SK-N-SH (cell line): ENCODE results near the gene PTPRD. TPM values are rescaled to one million over a fixed set of nuclear protein-coding genes. Genes with fewer than 3 reads are reported as not detected.

Experiments used
- CTCF ChIA-PET: fragments of 300-600, 350-600 bp; formaldehyde crosslinking; extraction: SDS; loops from one replicate; lab custom pipeline; 2021; lab: Yijun Ruan, JAX
- POLR2A ChIA-PET: fragments of 350-600 bp; sonication (Branson Sonifier 250); formaldehyde crosslinking; extraction: SDS; loops from one replicate; lab custom pipeline; 2020; ENCODE audit warnings: antibody characterized with exemption, inconsistent platforms; lab: Yijun Ruan, JAX
- DNase-seq: peaks from one replicate; pipeline ENCODE4 v3.0.0; 2012
- H2AFZ ChIP-seq: fragments of 200-600 bp; sonication (generic); 2 replicates; pipeline ENCODE4 v1.8.1; 2016; ENCODE audit warnings: antibody characterized with exemption, mild to moderate bottlenecking, low read depth
- H3F3A ChIP-seq: fragments of 200-600 bp; sonication (generic); replicated peaks from 2 replicates; pipeline ENCODE3; 2016; ENCODE audit warnings: antibody characterized with exemption, mild to moderate bottlenecking; ENCODE audit not compliant: insufficient read depth
- H3K27ac ChIP-seq, 2 experiments: fragments of 200-500 bp in 1 of 2; fragments of 200-600 bp in 1 of 2; sonication (Bioruptor generic) in 1 of 2; sonication (generic), shearing (Covaris generic) in 1 of 2; 2 replicates each; pipeline versions ENCODE4 v1.5.1 to v1.6.1; 2014 to 2016; ENCODE audit warnings: low read depth in 2 of 2, inconsistent platforms in 1 of 2, low read length in 1 of 2, mild to moderate bottlenecking in 1 of 2, mixed read lengths in 1 of 2
- H3K27me3 ChIP-seq: fragments of 200-600 bp; sonication (generic), shearing (Covaris generic); 2 replicates; pipeline ENCODE4 v1.6.1; 2016; ENCODE audit warnings: mixed run types; ENCODE audit not compliant: insufficient read depth
- H3K36me3 ChIP-seq, 2 experiments: fragments of 200-500 bp in 1 of 2; fragments of 200-600 bp in 1 of 2; sonication (Bioruptor generic) in 1 of 2; sonication (generic) in 1 of 2; replicated peaks in 1 of 2; 2 replicates each; pipeline versions ENCODE3 to v1.5.1; 2014 to 2016; ENCODE audit warnings: low read length in 1 of 2, mild to moderate bottlenecking in 1 of 2; ENCODE audit not compliant: insufficient read depth in 2 of 2, control insufficient read depth in 1 of 2
- H3K4me1 ChIP-seq, 2 experiments: fragments of 200-500 bp in 1 of 2; fragments of 200-600 bp in 1 of 2; sonication (Bioruptor generic) in 1 of 2; sonication (generic), shearing (Covaris generic) in 1 of 2; 2 replicates each; pipeline versions ENCODE4 v1.5.1 to v1.6.1; 2014 to 2016; ENCODE audit warnings: low read depth in 1 of 2, low read length in 1 of 2, mixed run types in 1 of 2; ENCODE audit not compliant: insufficient read depth in 2 of 2, control insufficient read depth in 1 of 2
- H3K4me2 ChIP-seq: fragments of 200-600 bp; sonication (generic), shearing (Covaris generic); 2 replicates; pipeline ENCODE4 v1.6.1; 2017; ENCODE audit warnings: mixed run types
- H3K4me3 ChIP-seq, 2 experiments: fragments of 200-500 bp in 1 of 2; fragments of 200-600 bp in 1 of 2; sonication (Bioruptor generic) in 1 of 2; sonication (generic), shearing (Covaris generic) in 1 of 2; 2 replicates each; pipeline versions ENCODE4 v1.5.1 to v1.8.1; 2014 to 2016; ENCODE audit warnings: low read depth in 2 of 2, inconsistent platforms in 1 of 2, low read length in 1 of 2, mild to moderate bottlenecking in 1 of 2, mixed read lengths in 1 of 2, moderate library complexity in 1 of 2
- H3K79me2 ChIP-seq: fragments of 200-600 bp; sonication (generic); 2 replicates; pipeline ENCODE4 v1.8.1; 2017; ENCODE audit warnings: mild to moderate bottlenecking; ENCODE audit not compliant: insufficient read depth
- H3K9ac ChIP-seq: fragments of 200-600 bp; sonication (generic); 2 replicates; pipeline ENCODE4 v1.6.1; 2017; ENCODE audit warnings: mixed run types
- H3K9me2 ChIP-seq: fragments of 200-600 bp; sonication (generic); 2 replicates; pipeline ENCODE4 v1.6.1; 2017; ENCODE audit warnings: mixed run types
- H3K9me3 ChIP-seq: fragments of 200-600 bp; sonication (generic); 2 replicates; pipeline ENCODE4 v1.6.1; 2017; ENCODE audit warnings: mixed run types, mild to moderate bottlenecking, moderate library complexity
- H4K20me1 ChIP-seq: fragments of 200-600 bp; sonication (generic); 2 replicates; pipeline ENCODE4 v1.6.1; 2017; ENCODE audit warnings: mild to moderate bottlenecking, mixed run types; ENCODE audit not compliant: insufficient read depth
- CTCF ChIP-seq: fragments of 200-600 bp; sonication (generic); IDR thresholded peaks from 2 replicates; pipeline ENCODE4 v1.6.1; 2017; ENCODE audit warnings: antibody characterized with exemption, mild to moderate bottlenecking, moderate library complexity
- ELF1 ChIP-seq: IDR thresholded peaks from 2 replicates; pipeline ENCODE4 v1.4.0; 2012
- EP300 ChIP-seq, 2 experiments: IDR thresholded peaks; 2 replicates each; pipeline versions ENCODE4 v1.4.0 to v1.6.1; 2012; ENCODE audit warnings: borderline replicate concordance in 1 of 2, low read depth in 1 of 2, low read length in 1 of 2
- EZH2phosphoT487 ChIP-seq: fragments of 200-600 bp; sonication (generic); IDR thresholded peaks from 2 replicates; pipeline ENCODE4 v1.6.1; 2017; ENCODE audit warnings: low read depth, mixed run types, mild to moderate bottlenecking, antibody characterized with exemption, moderate library complexity, borderline replicate concordance
- FOXJ3 ChIP-seq: sonication (generic); formaldehyde crosslinking; IDR thresholded peaks from 2 replicates; pipeline ENCODE4 v1.5.1; 2020; ENCODE audit warnings: mild to moderate bottlenecking, missing genetic modification reagents
- FOXM1 ChIP-seq: IDR thresholded peaks from 2 replicates; pipeline ENCODE4 v1.4.0; 2012; ENCODE audit warnings: low read depth, mild to moderate bottlenecking
- GABPA ChIP-seq: IDR thresholded peaks from 2 replicates; pipeline ENCODE4 v1.4.0; 2012; ENCODE audit warnings: low read depth, mild to moderate bottlenecking
- GATA2 ChIP-seq: sonication (generic); formaldehyde crosslinking; IDR thresholded peaks from 2 replicates; pipeline ENCODE4 v1.5.0; 2020; ENCODE audit warnings: mild to moderate bottlenecking, missing genetic modification reagents
- JUND ChIP-seq: IDR thresholded peaks from 2 replicates; pipeline ENCODE4 v1.4.0; 2012
- MXI1 ChIP-seq: IDR thresholded peaks from 2 replicates; pipeline ENCODE4 v1.6.1; 2012; ENCODE audit warnings: mild to moderate bottlenecking, low read depth, low read length, improper control_type of control experiment
- NFIC ChIP-seq: IDR thresholded peaks from 2 replicates; pipeline ENCODE4 v1.4.0; 2012; ENCODE audit warnings: borderline replicate concordance
- NRF1 ChIP-seq: IDR thresholded peaks from 2 replicates; pipeline ENCODE4 v1.6.1; 2012; ENCODE audit warnings: low read depth, mild to moderate bottlenecking, low read length
- RAD21 ChIP-seq: IDR thresholded peaks from 2 replicates; pipeline ENCODE4 v1.6.1; 2012; ENCODE audit warnings: mild to moderate bottlenecking, low read length
- REST ChIP-seq: IDR thresholded peaks from 2 replicates; pipeline ENCODE4 v1.6.1; 2012; ENCODE audit warnings: mild to moderate bottlenecking, low read depth, low read length, moderate library complexity
- RXRA ChIP-seq: IDR thresholded peaks from 2 replicates; pipeline ENCODE4 v1.4.0; 2012; ENCODE audit warnings: low read depth, mild to moderate bottlenecking, borderline replicate concordance
- TCF12 ChIP-seq: IDR thresholded peaks from 2 replicates; pipeline ENCODE4 v1.4.0; 2012
- YY1 ChIP-seq: IDR thresholded peaks from 2 replicates; pipeline ENCODE4 v1.4.0; 2012; ENCODE audit warnings: low read depth, mild to moderate bottlenecking
- ZBTB33 ChIP-seq: IDR thresholded peaks from 2 replicates; pipeline ENCODE4 v1.4.0; 2012; ENCODE audit warnings: low read depth, borderline replicate concordance
- WGBS: methylation state at CpG from one replicate; pipeline ENCODE4 v1.1.6; 2017; ENCODE audit warnings: low lambda C conversion rate; 5-methylcytosine and 5-hydroxymethylcytosine counted together
- polyA plus RNA-seq, 3 experiments: library from polyadenylated mRNA; depleted of rRNA; stranded (reverse); fragments of >200 nt; gene quantifications; 2 replicates each; pipeline ENCODE4 v1.2.3, GENCODE V29; 2012
- TF ChIP-seq, protein P1 (sequence below): IDR thresholded peaks from 2 replicates; pipeline ENCODE4 v1.4.0; 2012; ENCODE audit warnings: low read depth, borderline replicate concordance

Gene PTPRD
- polyA plus RNA-seq, 1 of the 3 experiments (the other 2 are of a cell fraction): 0.15 TPM

DNA sequence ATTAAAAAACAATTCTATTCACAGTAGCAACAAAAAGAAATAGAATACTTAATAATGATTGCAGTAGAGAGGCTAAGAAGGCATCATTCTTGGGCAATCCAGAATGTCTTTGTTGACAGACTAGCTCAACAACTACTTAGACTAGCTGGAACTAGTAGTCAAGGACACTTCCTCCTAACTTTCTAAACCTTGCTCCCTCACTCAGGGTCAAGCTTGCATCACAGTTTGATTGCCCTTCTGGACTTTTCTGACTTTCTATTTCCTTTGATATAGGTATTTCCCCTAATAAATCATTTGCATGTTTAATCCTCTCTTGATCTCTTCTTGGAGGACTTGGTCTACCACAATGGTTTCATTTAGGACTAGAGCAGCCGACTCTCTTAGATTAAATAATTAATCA is 1107.9 kb downstream of the PTPRD start:
- H3K36me3 ChIP-seq: no peaks in the 10 kb centered on the region
- TF ChIP-seq RAD21 (no peak), FOXJ3 (CRISPR knock-in tag) (no peak), ELF1 (no peak), REST (no peak), MXI1 (no peak), RXRA (no peak), NRF1 (no peak), NFIC (no peak), EZH2phosphoT487 (no peak), GABPA (no peak), JUND (no peak), ZBTB33 (no peak), EP300 (IDR thresholded peaks at IDR 0.05; ENCODE audit: borderline replicate concordance in 1 of 2, low read depth in 1 of 2, low read length in 1 of 2) (no peak), FOXM1 (no peak), YY1 (no peak), TCF12 (no peak), GATA2 (no peak), CTCF (no peak)
- TF ChIP-seq, protein P1, sequence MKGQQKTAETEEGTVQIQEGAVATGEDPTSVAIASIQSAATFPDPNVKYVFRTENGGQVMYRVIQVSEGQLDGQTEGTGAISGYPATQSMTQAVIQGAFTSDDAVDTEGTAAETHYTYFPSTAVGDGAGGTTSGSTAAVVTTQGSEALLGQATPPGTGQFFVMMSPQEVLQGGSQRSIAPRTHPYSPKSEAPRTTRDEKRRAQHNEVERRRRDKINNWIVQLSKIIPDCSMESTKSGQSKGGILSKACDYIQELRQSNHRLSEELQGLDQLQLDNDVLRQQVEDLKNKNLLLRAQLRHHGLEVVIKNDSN: no peak
- TF ChIP-seq, all 33 proteins: peak for 0
- no peaks in the 10 kb centered on the region for H3K27me3 ChIP-seq
- H3K4me1 ChIP-seq: no peaks in the 10 kb centered on the region
- CTCF ChIA-PET: no interaction called here
- no peak overlapping the region for H3K27ac ChIP-seq
- WGBS: 21% methylated on average over 1 of the region's 1 CpG
- H3K4me3 ChIP-seq: no peak overlapping the region
- no peak for DNase-seq
- no peaks in the 10 kb centered on the region for H3K79me2 ChIP-seq
- H2AFZ ChIP-seq: no peak overlapping the region
- POLR2A ChIA-PET: no interaction called here
- no peaks in the 10 kb centered on the region for H4K20me1 ChIP-seq
- H3K9me2 ChIP-seq: no peaks in the 10 kb centered on the region
- no peak overlapping the region for H3K4me2 ChIP-seq
- H3K9me3 ChIP-seq: no peaks in the 10 kb centered on the region
- no peaks in the 10 kb centered on the region for H3F3A ChIP-seq
- H3K9ac ChIP-seq: no peak overlapping the region
